Thyroid gland (tissue), 4 donors: Measurements from ENCODE around the gene SLC26A6.

Experiments used
- POLR2A ChIP-seq, 2 donors: fragments of 450-650 bp; IDR thresholded peaks; one replicate each; pipeline ENCODE4 v1.6.1; 2017; ENCODE audit warnings: antibody characterized with exemption in 2 of 2, mild to moderate bottlenecking in 2 of 2, moderate library complexity in 1 of 2
- TF ChIP-seq, protein P1 (sequence below), 6 experiments: fragments of 200-600 bp in 3 of 6; fragments of 450-650 bp in 3 of 6; sonication (generic) in 3 of 6; IDR thresholded peaks; one replicate each; pipeline ENCODE4 v1.5.1; 2016 to 2019; ENCODE audit warnings: antibody characterized with exemption in 6 of 6, mild to moderate bottlenecking in 2 of 6, inconsistent platforms in 1 of 6, moderate library complexity in 1 of 6

DNA sequence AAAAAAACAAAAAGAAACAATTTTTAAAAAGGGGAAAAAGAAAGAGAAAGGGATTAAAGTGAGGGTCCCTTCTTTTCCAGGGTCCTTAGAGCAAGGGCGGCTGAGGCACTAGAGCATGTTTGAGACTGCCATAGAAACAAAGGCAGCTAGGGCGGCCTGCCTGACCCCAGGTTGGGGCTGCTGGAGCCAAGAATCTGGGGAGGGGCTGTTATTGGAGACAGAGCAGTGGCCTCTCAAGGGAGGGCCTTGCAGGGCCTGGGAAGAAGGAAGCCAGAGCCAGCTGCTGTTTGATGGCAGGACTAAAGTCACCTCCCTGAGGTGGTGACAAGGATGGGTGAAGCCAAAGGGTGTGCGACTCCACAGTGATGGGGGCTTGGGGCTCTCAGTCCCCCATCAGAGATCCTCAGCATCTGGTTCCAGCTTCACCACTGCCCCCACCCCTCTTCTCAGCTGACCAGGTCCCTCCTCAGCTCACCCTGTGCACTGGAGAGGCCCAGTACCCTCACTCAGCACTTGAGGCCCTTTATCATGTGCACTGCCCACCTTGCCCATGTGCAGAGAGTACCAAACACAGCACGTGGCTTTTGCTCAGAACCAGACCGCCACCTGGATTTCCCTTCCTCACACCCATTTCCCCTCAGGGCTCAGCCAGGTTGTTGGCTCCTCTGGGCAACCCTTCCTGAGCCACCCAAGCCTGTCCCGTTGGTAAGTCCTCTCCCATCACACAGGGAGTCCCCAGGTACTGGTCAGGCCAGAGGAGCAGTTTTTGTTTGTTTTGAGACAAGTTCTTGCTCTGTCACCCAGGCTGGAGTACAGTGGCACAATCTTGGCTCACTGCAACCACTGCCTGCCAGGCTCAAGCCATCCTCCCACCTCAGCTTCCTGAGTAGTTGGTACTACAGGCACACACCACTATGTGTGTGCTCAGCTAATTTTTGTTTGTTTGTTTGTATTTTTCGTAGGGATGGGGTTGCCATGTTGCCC is 15.4 kb downstream of the SLC26A6 start:
- TF ChIP-seq, protein P1, sequence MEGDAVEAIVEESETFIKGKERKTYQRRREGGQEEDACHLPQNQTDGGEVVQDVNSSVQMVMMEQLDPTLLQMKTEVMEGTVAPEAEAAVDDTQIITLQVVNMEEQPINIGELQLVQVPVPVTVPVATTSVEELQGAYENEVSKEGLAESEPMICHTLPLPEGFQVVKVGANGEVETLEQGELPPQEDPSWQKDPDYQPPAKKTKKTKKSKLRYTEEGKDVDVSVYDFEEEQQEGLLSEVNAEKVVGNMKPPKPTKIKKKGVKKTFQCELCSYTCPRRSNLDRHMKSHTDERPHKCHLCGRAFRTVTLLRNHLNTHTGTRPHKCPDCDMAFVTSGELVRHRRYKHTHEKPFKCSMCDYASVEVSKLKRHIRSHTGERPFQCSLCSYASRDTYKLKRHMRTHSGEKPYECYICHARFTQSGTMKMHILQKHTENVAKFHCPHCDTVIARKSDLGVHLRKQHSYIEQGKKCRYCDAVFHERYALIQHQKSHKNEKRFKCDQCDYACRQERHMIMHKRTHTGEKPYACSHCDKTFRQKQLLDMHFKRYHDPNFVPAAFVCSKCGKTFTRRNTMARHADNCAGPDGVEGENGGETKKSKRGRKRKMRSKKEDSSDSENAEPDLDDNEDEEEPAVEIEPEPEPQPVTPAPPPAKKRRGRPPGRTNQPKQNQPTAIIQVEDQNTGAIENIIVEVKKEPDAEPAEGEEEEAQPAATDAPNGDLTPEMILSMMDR (IDR thresholded peaks at IDR 0.05) = no peak
- no peak for TF ChIP-seq POLR2A (IDR thresholded peaks at IDR 0.05)
